Endodermal cell (in vitro differentiated cells): Measurements from ENCODE around the gene KIAA2012. TPM values are rescaled to one million over a fixed set of nuclear protein-coding genes. Genes with fewer than 3 reads are reported as not detected.

Experiments
- DNase-seq: peaks from one replicate; pipeline ENCODE4 v3.0.0-alpha.2; 2017
- H3K27ac ChIP-seq: 2 replicates; pipeline ENCODE4 v1.5.1; 2013; ENCODE audit warnings: mild to moderate bottlenecking, low read depth, low read length, moderate library complexity
- H3K27me3 ChIP-seq: 2 replicates; pipeline ENCODE4 v1.6.1; 2013; ENCODE audit warnings: mild to moderate bottlenecking, low read length, moderate library complexity; ENCODE audit not compliant: insufficient read depth, control insufficient read depth, poor library complexity, severe bottlenecking
- H3K36me3 ChIP-seq: 2 replicates; pipeline ENCODE4 v1.7.0; 2013; ENCODE audit warnings: mild to moderate bottlenecking, low read length, moderate library complexity; ENCODE audit not compliant: control insufficient read depth, insufficient read depth
- H3K4me1 ChIP-seq: one replicate; pipeline ENCODE4 v1.7.0; 2013; ENCODE audit warnings: low read length; ENCODE audit not compliant: control insufficient read depth, insufficient read depth
- H3K4me3 ChIP-seq: 2 replicates; pipeline ENCODE4 v1.5.1; 2013; ENCODE audit warnings: mild to moderate bottlenecking, low read length, moderate library complexity
- H3K9ac ChIP-seq: 2 replicates; pipeline ENCODE4 v1.6.1; 2013; ENCODE audit warnings: mild to moderate bottlenecking, low read length, moderate library complexity; ENCODE audit not compliant: poor library complexity, severe bottlenecking; ENCODE audit errors: extremely low read depth
- H3K9me3 ChIP-seq: 2 replicates; pipeline ENCODE4 v1.6.1; 2013; ENCODE audit warnings: mild to moderate bottlenecking, low read length, moderate library complexity; ENCODE audit not compliant: control insufficient read depth
- H3K27ac Mint-ChIP-seq: 2 replicates; pipeline ENCODE4 v1.8.0; 2020; ENCODE audit warnings: mixed read lengths
- H3K27me3 Mint-ChIP-seq: 2 replicates; pipeline ENCODE4 v1.8.0; 2021; ENCODE audit warnings: mild to moderate bottlenecking, mixed read lengths; ENCODE audit not compliant: insufficient read depth
- H3K36me3 Mint-ChIP-seq: 2 replicates; pipeline ENCODE4 v1.8.0; 2020; ENCODE audit warnings: low read depth, mixed read lengths
- H3K4me1 Mint-ChIP-seq: 2 replicates; pipeline ENCODE4 v1.8.0; 2020; ENCODE audit warnings: mixed read lengths
- H3K4me3 Mint-ChIP-seq: 2 replicates; pipeline ENCODE4 v1.8.0; 2020; ENCODE audit warnings: mild to moderate bottlenecking, moderate library complexity, mixed read lengths
- H3K9me3 Mint-ChIP-seq: 2 replicates; pipeline ENCODE4 v1.8.0; 2020; ENCODE audit warnings: mild to moderate bottlenecking, mixed read lengths
- WGBS, 2 experiments: methylation state at CpG; one replicate each; pipeline versions ENCODE4 v1.1.5 to v1.1.7; 2013; ENCODE audit warnings: missing lambda C conversion rate in 2 of 2, mixed read lengths in 1 of 2; ENCODE audit not compliant: insufficient coverage in 1 of 2, insufficient read length in 1 of 2; 5-methylcytosine and 5-hydroxymethylcytosine counted together
- total RNA-seq, 2 donors: library from RNA; stranded (reverse); fragmentation: NEBNext Ultra II Directional in 1 of 2; extraction: Animal tissue kit (Norgen Biotek cat#: 25700) in 1 of 2; gene quantifications; 2 replicates in 1 of 2; 3 replicates in 1 of 2; pipeline ENCODE4 v1.2.1, GENCODE V29; 2021
- TF ChIP-seq, protein P1 (sequence below): fragments of 200-600 bp; sonication (generic); conservative IDR thresholded peaks from 2 replicates; pipeline ENCODE4 v1.5.0; 2021; ENCODE audit warnings: antibody characterized with exemption, mild to moderate bottlenecking

The KIAA2012 gene
- total RNA-seq, 2 donors from 2014 or later: 0.62 to 1.0 TPM

- H3K9me3 Mint-ChIP-seq: peaks cover 19% of the 10 kb centered on the region
- 89 to 94% methylated on average over 1 to 2 of the region's 2 CpGs for WGBS, 2 experiments
- no peak overlapping the region for H3K27ac ChIP-seq
Measured at GRCh38 chr2:202124286-202124685, 51.2 kb downstream of the KIAA2012 start.

GRCh38 chr2:202127687-202128331, 54.8 kb downstream of the KIAA2012 start:
- Histone ChIP-seq H3K27ac (peak overlapping the region; percentile 62), H3K9me3 (no peaks in the 10 kb centered on the region), H3K27me3 (no peaks in the 10 kb centered on the region), H3K4me3 (no peak overlapping the region), H3K36me3 (no peaks in the 10 kb centered on the region), H3K4me1 (no peaks in the 10 kb centered on the region), H3K9ac (no peak overlapping the region)
- Mint-ChIP-seq H3K4me1 (peaks cover 29% of the 10 kb centered on the region), H3K9me3 (no peaks in the 10 kb centered on the region), H3K27me3 (no peaks in the 10 kb centered on the region), H3K27ac (no peak overlapping the region), H3K36me3 (no peaks in the 10 kb centered on the region), H3K4me3 (no peak overlapping the region)
- TF ChIP-seq, protein P1, sequence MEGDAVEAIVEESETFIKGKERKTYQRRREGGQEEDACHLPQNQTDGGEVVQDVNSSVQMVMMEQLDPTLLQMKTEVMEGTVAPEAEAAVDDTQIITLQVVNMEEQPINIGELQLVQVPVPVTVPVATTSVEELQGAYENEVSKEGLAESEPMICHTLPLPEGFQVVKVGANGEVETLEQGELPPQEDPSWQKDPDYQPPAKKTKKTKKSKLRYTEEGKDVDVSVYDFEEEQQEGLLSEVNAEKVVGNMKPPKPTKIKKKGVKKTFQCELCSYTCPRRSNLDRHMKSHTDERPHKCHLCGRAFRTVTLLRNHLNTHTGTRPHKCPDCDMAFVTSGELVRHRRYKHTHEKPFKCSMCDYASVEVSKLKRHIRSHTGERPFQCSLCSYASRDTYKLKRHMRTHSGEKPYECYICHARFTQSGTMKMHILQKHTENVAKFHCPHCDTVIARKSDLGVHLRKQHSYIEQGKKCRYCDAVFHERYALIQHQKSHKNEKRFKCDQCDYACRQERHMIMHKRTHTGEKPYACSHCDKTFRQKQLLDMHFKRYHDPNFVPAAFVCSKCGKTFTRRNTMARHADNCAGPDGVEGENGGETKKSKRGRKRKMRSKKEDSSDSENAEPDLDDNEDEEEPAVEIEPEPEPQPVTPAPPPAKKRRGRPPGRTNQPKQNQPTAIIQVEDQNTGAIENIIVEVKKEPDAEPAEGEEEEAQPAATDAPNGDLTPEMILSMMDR: no peak
- WGBS, 2 experiments: 74 to 89% methylated on average over 3 of the region's 3 CpGs
- DNase-seq: no peak

More at GRCh38 chr2:202124286-202124685, 51.2 kb downstream of the KIAA2012 start:
- Mint-ChIP-seq H3K36me3 (peaks cover 7% of the 10 kb centered on the region), H3K4me1 (peaks cover 36% of the 10 kb centered on the region), H3K27me3 (no peaks in the 10 kb centered on the region), H3K27ac (no peak overlapping the region), H3K4me3 (no peak overlapping the region)
- peaks cover 22% of the 10 kb centered on the region for H3K9me3 ChIP-seq
- no peak overlapping the region for H3K9ac ChIP-seq
- H3K4me1 ChIP-seq: no peaks in the 10 kb centered on the region
- TF ChIP-seq, protein P1: no peak
- no peak for DNase-seq
- H3K27me3 ChIP-seq: no peaks in the 10 kb centered on the region
- H3K36me3 ChIP-seq: no peaks in the 10 kb centered on the region
- no peak overlapping the region for H3K4me3 ChIP-seq

GRCh38 chr2:202129841-202130240, 56.8 kb downstream of the KIAA2012 start:
- Histone ChIP-seq H3K9ac (no peak overlapping the region), H3K9me3 (no peaks in the 10 kb centered on the region), H3K4me3 (no peak overlapping the region), H3K36me3 (no peaks in the 10 kb centered on the region), H3K27me3 (no peaks in the 10 kb centered on the region), H3K4me1 (no peaks in the 10 kb centered on the region), H3K27ac (no peak overlapping the region)
- H3K9me3 Mint-ChIP-seq: no peaks in the 10 kb centered on the region
- no peak for DNase-seq
- TF ChIP-seq, protein P1: no peak
- no peak overlapping the region for H3K4me3 Mint-ChIP-seq
- no peaks in the 10 kb centered on the region for H3K27me3 Mint-ChIP-seq
- no peaks in the 10 kb centered on the region for H3K36me3 Mint-ChIP-seq
- no peak overlapping the region for H3K27ac Mint-ChIP-seq
- WGBS, 2 experiments: 98% methylated on average over 3 of the region's 3 CpGs; no CpG with 5 or more reads in 1 of the 2 experiments
- H3K4me1 Mint-ChIP-seq: peaks cover 22% of the 10 kb centered on the region
